CD4-positive, alpha-beta T cell treated with Interferon gamma for 1 hour (primary cell): ENCODE measurements around the gene WDHD1.
"Not testable (repeated sequence)": the region's sequence is repeated elsewhere in the genome, so short reads cannot be mapped to it uniquely, and the experiment has no call there.

Experiments used
- DNase-seq: peaks from one replicate; pipeline ENCODE4 v3.0.0-alpha.2; 2020

The WDHD1 gene

DNA sequence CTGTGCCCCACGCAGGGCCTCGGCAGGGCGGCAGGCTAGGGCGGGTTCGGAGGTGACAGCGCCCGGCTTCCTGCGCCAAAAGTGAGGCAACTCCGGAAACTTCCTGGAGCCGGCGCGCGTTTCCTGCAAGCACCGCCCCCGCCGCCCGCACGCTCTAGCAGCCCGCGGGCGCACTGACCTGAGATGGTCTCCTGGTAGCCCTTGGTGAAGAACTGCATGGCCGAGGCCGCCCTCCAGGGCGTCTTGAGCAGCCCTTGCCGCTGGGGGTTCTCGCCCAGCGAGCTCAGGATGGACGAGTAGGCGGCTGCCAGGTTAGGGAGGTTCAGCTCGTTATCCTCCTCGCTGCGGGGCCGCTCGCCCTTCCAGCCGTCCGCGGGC is 124.8 kb downstream of the WDHD1 start:
- peak; percentile 81 for DNase-seq

GRCh38 chr14:54901380-54902142 is 125.3 kb downstream of the WDHD1 start:
- DNase-seq: no peak

- DNase-seq: no peak
These were observed 127.3 kb downstream of the WDHD1 start for GRCh38 chr14:54899573-54899972.

DNA sequence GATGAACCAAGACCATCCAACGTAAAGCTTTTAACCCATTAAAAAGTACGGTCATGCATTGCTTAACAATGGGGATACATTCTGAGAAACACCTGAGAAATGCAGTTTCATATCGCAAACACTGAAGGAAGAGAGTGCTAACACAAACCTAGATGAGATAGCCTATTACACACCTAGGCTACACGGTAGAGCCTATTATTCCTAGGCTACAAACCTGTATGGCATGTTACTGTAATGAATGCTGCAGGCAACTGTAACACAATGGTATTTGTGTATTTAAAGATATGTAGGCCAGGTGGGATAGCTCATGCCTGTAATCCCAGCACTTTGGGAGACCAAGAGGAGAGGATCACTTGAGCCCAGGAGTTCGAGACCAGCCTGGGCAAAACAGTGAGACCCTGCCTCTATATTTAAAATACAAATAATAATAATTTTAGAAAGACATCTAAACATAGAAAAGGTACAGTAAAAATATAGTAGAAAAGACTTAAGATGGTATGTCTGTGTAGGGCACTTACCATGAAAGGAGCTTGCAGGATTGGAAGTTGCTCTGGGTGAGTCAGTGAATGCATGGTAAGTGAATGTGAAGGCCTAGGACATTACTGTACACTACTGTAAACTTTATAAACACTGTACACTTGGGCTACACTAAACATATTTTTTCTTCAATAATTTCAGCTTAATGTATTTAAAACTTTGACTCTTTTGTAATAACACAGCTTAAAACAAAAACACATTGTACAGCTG is 128.9 kb downstream of the WDHD1 start:
- DNase-seq: not testable (repeated sequence)

GRCh38 chr14:54895683-54896082 is 131.2 kb downstream of the WDHD1 start:
- DNase-seq: no peak

- no peak for DNase-seq
These were observed 131.9 kb downstream of the WDHD1 start for GRCh38 chr14:54894995-54895394.

GRCh38 chr14:54893151-54893760 is 133.6 kb downstream of the WDHD1 start:
- no peak for DNase-seq

GRCh38 chr14:54891471-54892245 is 135.2 kb downstream of the WDHD1 start:
- DNase-seq: no peak

GRCh38 chr14:54890788-54891187 is 136.1 kb downstream of the WDHD1 start:
- DNase-seq: no peak

DNA sequence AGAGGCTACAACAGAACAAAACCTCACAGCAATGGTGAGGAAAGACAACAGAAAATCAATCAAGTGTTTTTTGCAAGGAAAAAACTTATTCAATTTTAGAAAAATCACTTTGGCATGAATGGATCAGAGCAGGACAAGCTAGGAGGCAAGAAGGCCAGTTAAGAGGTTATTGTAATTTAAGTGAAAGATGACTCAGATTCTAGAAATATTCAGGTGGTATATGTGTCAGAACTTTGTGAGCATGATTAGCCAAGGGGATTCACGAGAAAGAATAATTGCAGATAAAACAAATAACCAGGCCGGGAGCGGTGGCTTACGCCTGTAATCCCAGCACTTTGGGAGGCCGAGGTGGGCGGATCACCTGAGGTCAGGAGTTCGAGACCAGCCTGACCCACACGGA is 137.0 kb downstream of the WDHD1 start:
- DNase-seq: no peak
